ENCODE measurements around the gene PHKA2.

DNA sequence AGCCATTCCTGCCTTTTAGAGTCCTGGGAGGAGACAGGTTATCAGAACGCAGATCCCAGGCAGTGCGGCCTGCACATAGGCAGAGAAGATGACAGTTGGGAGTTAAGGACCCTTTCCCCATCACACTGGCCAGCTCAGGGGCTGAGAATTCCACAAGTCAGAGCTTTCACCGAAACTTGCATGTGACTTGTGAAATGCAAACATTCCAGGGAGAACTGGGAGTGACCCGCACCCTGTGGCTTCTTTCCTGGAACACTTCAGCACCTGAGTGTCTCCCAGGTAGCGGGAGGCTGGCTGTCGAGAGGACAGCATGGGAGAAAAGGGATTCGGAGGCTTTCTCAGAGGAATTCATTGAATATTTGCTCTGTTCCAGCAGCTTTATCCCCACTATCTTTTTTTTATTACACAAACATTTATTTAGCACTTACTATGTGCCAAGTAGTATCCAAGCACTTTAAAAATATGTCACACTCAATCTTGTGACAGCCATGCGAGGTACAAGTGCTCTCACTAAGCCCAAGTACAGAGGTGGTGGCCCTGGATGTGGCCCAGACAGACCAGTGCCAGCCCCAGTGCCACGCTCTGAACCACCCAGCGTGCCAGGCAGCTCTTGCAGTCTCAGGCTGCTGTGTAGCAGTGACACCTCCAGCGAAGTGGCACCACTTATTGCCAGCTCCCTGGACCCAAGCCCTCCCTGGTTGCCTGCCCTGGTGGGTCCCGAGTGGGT, 100.5 kb downstream of the PHKA2 start:
- TF ChIP-seq CTCF (IDR thresholded peaks at IDR 0.05) (no peak), POLR2A (IDR thresholded peaks at IDR 0.05) (peak in 1 of 4 donors; percentile 6), POLR2AphosphoS5 (IDR thresholded peaks at IDR 0.05) (no peak)
